Right ventricle myocardium inferior (tissue), 1 donor: ENCODE data around the gene SLC39A11. TPM values are rescaled to one million over a fixed set of nuclear protein-coding genes. Genes with fewer than 3 reads are reported as not detected.
"Not testable (repeated sequence)": the region's sequence is repeated elsewhere in the genome, so short reads cannot be mapped to it uniquely, and the experiment has no call there.

Experiments
- ATAC-seq: fragments of 200-7000 bp; cut with Tn5 transposase; one replicate; pipeline ENCODE4 v1.9.1; 2020; ENCODE audit warnings: mild to moderate bottlenecking, moderate library complexity
- DNase-seq: peaks from one replicate; pipeline ENCODE4 v3.0.0; 2021; ENCODE audit errors: missing footprints
- intact Hi-C: fragments of 100-400 bp; cut with DNase I; formaldehyde crosslinking; loops from one replicate; pipeline ENCODE4 v1.11.0; 2022
- total RNA-seq: library from RNA; stranded (reverse); fragmentation: NEBNext Ultra II Directional; extraction: Animal tissue kit (Norgen Biotek cat#: 25700); gene quantifications from one replicate; pipeline ENCODE4 v1.2.1, GENCODE V29; 2021
- donor health status: DM: no; HTN: yes; CAD: no; lungs with severe emphysema.

SLC39A11 gene
- total RNA-seq, 1 donor from 2014 or later = 6.9 TPM

DNA sequence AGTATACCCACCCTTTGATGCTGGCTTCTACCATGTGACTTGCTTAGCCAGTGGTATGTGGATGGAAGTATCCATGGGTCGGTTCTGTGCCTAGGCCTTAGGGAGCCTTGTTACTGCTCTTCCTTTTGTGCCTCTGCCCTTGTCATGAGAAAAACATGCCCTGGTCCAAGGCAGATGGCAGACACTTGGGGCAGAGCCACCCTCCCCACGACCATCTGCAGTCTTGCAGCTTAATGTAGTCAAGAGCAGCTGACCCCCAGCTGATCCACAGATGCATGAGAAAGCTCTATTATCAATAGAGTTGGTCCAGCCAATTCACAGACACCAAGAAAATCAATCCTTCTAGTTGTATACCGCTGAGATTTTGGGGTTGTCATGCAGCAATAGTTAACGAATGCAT, 95.7 kb downstream of the SLC39A11 start:
- intact Hi-C loops = no loop called here
- DNase-seq = peak; percentile 37
- no peak for ATAC-seq

GRCh38 chr17:72995008-72995656, 97.4 kb downstream of the SLC39A11 start:
- intact Hi-C loops = no loop called here
- ATAC-seq (no peak), DNase-seq (peak; percentile 7)

- intact Hi-C loops, DNase-seq, ATAC-seq: not testable (repeated sequence)
Measured at GRCh38 chr17:72992783-72993467, 99.6 kb downstream of the SLC39A11 start.

- no peak for DNase-seq
- intact Hi-C loops = no loop called here
- ATAC-seq = no peak
Measured at GRCh38 chr17:72991651-72992050, 100.8 kb downstream of the SLC39A11 start.

DNA sequence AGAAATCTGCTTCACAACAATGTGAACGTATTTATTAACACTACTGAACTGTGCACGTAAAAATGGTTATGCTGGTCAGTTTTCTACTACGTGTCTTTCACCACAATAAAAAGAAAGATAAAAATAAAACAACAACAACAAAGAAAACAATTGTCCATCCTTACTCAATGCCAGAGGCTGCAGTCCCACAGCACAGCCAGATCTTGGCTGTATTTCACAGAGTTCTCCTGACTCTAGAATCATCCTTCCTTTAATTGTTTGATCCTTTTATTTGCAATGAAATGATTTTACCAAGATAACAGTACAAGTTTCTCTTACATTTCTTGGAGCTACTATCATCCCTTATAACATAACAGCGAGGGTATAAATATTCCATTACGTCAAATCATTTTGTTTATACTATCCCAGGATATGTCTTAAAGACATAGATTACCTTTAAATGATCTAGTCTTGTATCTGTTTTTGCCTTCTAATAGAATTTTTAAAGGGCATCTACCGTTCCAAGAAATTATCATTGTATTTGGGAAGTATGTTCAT, 103.3 kb downstream of the SLC39A11 start:
- ATAC-seq = no peak
- intact Hi-C loops = loop anchor here (10.0 kb wide), 1 partner anchor 264 kb away; no protein-coding TSS in a partner anchor
- DNase-seq = no peak

- intact Hi-C loops = loop anchor here (10.0 kb wide), 1 partner anchor 264 kb away; no protein-coding TSS in a partner anchor
- DNase-seq (peak; percentile 14), ATAC-seq (no peak)
Measured at GRCh38 chr17:72988451-72988850, 104.0 kb downstream of the SLC39A11 start.

GRCh38 chr17:72987166-72987565, 105.3 kb downstream of the SLC39A11 start:
- no peak for DNase-seq
- intact Hi-C loops = loop anchor here (10.0 kb wide), 1 partner anchor 262 kb away; no protein-coding TSS in a partner anchor
- no peak for ATAC-seq

DNA sequence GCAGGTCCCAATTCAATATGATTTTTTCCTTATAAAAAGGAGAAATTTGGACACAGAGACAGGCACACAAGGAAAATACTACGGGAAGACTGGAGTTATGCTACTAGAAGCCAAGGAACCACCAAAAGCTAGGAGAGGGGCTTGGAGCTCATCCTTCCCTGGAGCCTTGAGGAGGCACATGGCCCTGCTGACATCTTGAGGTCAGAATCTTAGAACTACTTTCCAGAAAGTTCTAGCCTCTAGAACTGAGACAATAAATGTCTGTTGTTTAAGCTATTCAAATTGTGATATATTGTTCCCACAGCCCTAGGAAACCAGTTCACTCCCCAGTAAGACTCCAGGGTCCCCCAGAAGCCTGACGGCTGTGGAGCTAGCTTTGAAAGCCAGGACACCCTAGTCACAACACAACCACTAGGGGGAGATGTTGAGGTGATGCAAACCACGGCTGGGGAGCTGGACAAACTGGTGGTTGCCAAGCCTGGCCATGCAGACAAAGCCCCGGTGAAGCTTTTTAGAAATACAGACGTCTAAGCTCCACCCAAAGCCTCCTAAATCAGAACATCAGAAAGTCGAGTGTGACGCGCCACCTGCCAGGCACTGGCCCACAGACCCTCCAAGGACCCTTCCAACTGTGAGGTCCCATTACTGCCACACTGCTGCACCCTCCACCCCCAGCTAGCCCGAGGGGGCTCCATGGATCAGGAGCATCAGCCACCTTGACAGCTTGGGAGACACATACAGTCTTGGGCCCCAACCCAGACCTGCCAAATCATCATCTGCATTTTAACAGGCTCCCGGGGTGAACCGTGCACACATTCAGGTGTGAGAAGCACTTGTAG, 106.4 kb downstream of the SLC39A11 start:
- DNase-seq = no peak
- ATAC-seq = peak; percentile 85
- intact Hi-C loops = loop anchor here (1.0 to 10.0 kb wide), 2 partner anchors 170 to 261 kb away; no protein-coding TSS in a partner anchor

DNA sequence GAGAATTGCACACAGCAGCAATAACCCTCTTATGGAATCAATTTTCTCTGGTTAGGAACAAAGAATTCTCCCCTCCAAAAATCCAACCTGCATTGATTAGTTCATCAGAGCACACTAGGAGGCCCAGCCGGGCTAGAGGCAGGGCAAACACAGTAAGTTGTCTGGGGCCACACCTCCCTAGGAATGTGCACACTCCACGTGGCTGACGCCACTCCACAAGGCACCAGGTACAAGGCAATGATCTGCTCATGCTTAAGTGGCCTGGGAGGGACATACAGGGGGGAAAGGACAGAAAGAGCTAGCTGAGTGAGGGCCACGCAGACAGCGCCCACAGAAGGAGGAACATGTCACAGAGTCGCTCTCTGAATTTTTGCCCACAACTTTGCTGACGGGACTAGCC, 107.6 kb downstream of the SLC39A11 start:
- DNase-seq = no peak
- ATAC-seq = no peak
- intact Hi-C loops = loop anchor here (10.0 kb wide), 1 partner anchor 260 kb away; no protein-coding TSS in a partner anchor

- intact Hi-C loops = loop anchor here (10.0 kb wide), 1 partner anchor 260 kb away; no protein-coding TSS in a partner anchor
- ATAC-seq = no peak
- no peak for DNase-seq
Measured at GRCh38 chr17:72984145-72984925, 108.2 kb downstream of the SLC39A11 start.

DNA sequence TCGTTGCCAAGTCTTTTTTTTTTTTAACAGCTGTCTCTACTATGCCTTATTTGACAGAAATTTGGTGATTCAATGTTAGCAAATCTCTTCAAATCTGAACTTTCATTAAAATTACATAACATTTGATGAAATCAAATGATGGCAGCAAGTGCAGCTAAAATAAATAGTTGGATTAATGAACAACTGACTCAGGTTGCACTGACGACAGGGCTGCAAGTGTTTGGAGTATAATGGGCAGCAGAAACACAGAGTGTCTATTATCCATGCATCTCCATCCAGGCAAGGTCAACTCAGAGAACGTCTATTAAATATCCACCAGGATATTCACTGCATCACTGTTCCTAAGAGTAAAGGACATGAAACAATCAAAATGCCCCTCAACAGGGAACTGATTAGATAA, 109.8 kb downstream of the SLC39A11 start:
- ATAC-seq (no peak), DNase-seq (no peak)
- intact Hi-C loops = loop anchor here (10.0 kb wide), 1 partner anchor 258 kb away; no protein-coding TSS in a partner anchor

DNA sequence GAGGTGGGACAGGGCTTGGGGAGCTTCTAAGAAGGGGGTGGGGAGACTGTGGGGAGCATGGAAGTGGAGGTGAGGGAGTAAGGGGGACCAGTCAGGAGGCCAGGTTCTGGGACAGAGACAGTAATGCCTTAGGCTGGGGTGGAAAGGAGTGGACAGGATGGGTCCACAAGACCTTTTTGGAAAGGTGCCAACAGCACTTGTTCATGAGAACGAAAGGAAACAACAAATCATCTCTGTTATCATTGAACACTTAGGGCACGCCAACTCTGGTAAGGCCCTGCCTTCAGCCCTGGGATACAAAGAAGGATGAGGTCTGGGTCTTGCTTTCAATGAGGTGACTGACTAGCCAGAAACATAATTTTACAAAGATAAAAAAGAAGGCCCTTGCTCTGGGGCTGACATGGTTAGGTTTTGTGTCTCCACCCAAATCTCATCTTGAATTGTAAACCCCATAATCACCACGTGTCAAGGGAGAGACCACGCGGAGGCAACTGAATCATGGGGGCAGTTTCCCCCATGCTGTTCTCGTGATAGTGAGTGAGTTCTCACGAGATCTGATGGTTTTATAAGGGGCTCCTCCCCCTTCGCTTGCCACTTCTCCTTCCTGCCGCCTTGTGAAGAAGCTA, 113.8 kb downstream of the SLC39A11 start:
- ATAC-seq = no peak
- intact Hi-C loops = no loop called here
- DNase-seq = no peak

GRCh38 chr17:72977771-72978417, 114.6 kb downstream of the SLC39A11 start:
- ATAC-seq (no peak), DNase-seq (no peak)
- intact Hi-C loops = no loop called here

DNA sequence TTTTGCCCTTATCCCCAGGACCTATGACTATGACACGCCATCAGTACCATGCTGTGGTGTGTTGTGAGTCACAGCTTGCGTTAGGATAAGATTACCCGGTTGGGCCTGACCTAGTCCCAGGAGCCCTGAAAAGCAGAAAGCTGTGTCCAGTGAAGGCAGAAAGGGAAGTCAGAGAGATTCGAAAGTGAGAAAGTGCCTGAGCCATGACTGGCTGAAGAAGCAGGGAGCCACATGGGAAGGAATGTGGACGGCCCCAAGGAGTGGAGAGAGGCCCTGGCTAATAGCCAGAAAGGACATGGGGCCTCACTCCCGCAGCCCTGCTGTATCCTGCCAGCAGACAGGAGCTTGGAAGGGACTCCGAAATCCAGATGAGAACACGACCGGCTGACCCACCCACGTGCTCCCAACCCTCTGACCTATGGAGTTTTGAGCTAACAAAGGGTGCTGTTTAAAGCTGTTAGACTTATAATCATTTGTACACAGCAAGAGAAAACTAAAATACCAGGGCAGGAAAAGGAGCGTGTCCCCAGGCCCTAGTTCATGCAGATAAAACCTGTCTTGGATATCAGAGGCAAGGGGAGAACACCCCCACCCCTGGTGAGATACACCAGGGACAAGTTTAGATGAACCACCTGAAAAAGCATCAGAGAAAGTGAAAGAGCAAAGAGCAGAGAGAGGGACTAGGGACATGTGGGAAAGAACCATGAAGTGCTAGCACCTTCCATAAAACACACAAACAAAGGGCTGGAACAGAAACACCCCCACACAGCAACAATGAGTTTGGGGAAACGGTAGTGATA, 115.3 kb downstream of the SLC39A11 start:
- intact Hi-C loops = no loop called here
- ATAC-seq (peak; percentile 85), DNase-seq (no peak)

GRCh38 chr17:72975509-72975908, 117.0 kb downstream of the SLC39A11 start:
- intact Hi-C loops = no loop called here
- DNase-seq (no peak), ATAC-seq (no peak)

GRCh38 chr17:72974605-72975232, 117.8 kb downstream of the SLC39A11 start:
- intact Hi-C loops = no loop called here
- DNase-seq = no peak
- ATAC-seq = no peak
